Left lung (tissue), 10 donors: ENCODE results near the gene SLC17A3. TPM values are rescaled to one million over a fixed set of nuclear protein-coding genes. Genes with fewer than 3 reads are reported as not detected.

Source experiments
- ATAC-seq: fragments of 200-7000 bp; cut with Tn5 transposase; one replicate; pipeline ENCODE4 v1.9.1; 2020; ENCODE audit warnings: moderate library complexity
- DNase-seq, 4 donors: peaks; one replicate each; pipeline ENCODE4 v3.0.0-alpha.2; 2013 to 2020
- H3K27ac ChIP-seq, 2 donors: fragments of 200-600 bp; sonication (generic) in 1 of 2; one replicate each; pipeline versions ENCODE4 v1.5.0 to v1.8.0; 2020 to 2021
- H3K27me3 ChIP-seq, 2 donors: fragments of 200-600 bp; sonication (generic) in 1 of 2; one replicate each; pipeline versions ENCODE4 v1.5.0 to v1.8.0; 2020 to 2021
- H3K36me3 ChIP-seq, 2 donors: fragments of 200-600 bp; sonication (generic) in 1 of 2; one replicate each; pipeline versions ENCODE4 v1.5.0 to v1.8.0; 2020 to 2021
- H3K4me1 ChIP-seq, 2 donors: fragments of 200-600 bp; one replicate each; pipeline ENCODE4 v1.8.0; 2021
- H3K4me3 ChIP-seq, 2 donors: fragments of 200-600 bp; sonication (generic) in 1 of 2; one replicate each; pipeline versions ENCODE4 v1.5.0 to v1.8.0; 2020 to 2021; ENCODE audit warnings: mild to moderate bottlenecking in 1 of 2
- H3K9me3 ChIP-seq, 2 donors: fragments of 200-600 bp; sonication (generic) in 1 of 2; one replicate each; pipeline versions ENCODE4 v1.5.0 to v1.8.0; 2020 to 2021
- intact Hi-C, 2 donors: fragments of 100-400 bp; cut with DNase I; formaldehyde crosslinking; loops; one replicate each; pipeline versions ENCODE4 v1.11.2 to v1.14.2; 2022
- polyA plus RNA-seq, 6 donors: library from polyadenylated mRNA; unstranded; fragments of 120-200 nt; gene quantifications; one replicate each; pipeline ENCODE4 v1.2.1, GENCODE V29; 2013; ENCODE audit not compliant: insufficient read length in 6 of 6
- total RNA-seq, 2 donors: library from RNA; stranded (reverse); fragmentation: NEBNext Ultra II Directional; extraction: Animal tissue kit (Norgen Biotek cat#: 25700); gene quantifications; one replicate each; pipeline ENCODE4 v1.2.1, GENCODE V29; 2021
- TF ChIP-seq, protein P1 (sequence below), 2 donors: fragments of 200-600 bp; sonication (generic) in 1 of 2; IDR thresholded peaks; one replicate each; pipeline versions ENCODE4 v1.5.0 to v1.8.0; 2021; ENCODE audit warnings: antibody characterized with exemption in 2 of 2
- donor health status: DM: no; HTN: yes; CAD: no.
- donor health status: DM: no; HTN: no; CAD: no.

Gene SLC17A3
- total and polyA plus RNA-seq, 8 donors: 0.11 to 0.22 (median 0.19) TPM; not detected in 4

DNA sequence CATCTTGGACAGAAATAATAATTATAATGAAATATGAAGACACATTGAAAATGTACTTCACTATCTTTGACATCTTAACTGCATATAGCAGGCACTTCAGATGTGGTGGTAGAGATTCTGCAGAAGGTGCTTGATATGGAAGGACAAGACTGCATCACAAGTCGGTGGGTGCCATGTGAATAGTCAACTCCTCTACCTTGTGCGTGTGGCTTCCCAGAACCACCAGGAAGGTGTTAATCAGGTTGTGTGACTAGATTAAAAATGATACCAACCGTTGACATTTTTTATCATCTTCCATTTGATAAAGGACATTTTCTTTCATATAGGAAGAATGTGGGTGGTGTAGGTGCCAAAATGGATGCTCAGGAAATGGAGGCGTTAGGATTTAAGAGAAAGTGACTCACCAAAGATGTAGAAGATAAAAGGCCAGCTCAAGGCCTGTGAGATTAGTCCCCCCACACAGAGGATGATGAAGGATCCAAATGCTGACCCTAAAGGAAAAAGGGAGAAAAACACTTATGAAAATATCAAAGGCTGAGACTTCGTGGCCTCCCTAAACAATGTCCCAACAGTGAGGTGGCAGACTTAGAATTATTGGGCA, 44.1 kb upstream of the SLC17A3 start:
- no peak for DNase-seq
- TF ChIP-seq, protein P1, sequence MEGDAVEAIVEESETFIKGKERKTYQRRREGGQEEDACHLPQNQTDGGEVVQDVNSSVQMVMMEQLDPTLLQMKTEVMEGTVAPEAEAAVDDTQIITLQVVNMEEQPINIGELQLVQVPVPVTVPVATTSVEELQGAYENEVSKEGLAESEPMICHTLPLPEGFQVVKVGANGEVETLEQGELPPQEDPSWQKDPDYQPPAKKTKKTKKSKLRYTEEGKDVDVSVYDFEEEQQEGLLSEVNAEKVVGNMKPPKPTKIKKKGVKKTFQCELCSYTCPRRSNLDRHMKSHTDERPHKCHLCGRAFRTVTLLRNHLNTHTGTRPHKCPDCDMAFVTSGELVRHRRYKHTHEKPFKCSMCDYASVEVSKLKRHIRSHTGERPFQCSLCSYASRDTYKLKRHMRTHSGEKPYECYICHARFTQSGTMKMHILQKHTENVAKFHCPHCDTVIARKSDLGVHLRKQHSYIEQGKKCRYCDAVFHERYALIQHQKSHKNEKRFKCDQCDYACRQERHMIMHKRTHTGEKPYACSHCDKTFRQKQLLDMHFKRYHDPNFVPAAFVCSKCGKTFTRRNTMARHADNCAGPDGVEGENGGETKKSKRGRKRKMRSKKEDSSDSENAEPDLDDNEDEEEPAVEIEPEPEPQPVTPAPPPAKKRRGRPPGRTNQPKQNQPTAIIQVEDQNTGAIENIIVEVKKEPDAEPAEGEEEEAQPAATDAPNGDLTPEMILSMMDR (IDR thresholded peaks at IDR 0.05): no peak
- Histone ChIP-seq H3K9me3 (no peaks in the 10 kb centered on the region), H3K27me3 (no peaks in the 10 kb centered on the region), H3K4me1 (no peaks in the 10 kb centered on the region), H3K36me3 (no peaks in the 10 kb centered on the region), H3K4me3 (no peak overlapping the region), H3K27ac (no peak overlapping the region)
- intact Hi-C loops: no loop called here
- no peak for ATAC-seq

DNA sequence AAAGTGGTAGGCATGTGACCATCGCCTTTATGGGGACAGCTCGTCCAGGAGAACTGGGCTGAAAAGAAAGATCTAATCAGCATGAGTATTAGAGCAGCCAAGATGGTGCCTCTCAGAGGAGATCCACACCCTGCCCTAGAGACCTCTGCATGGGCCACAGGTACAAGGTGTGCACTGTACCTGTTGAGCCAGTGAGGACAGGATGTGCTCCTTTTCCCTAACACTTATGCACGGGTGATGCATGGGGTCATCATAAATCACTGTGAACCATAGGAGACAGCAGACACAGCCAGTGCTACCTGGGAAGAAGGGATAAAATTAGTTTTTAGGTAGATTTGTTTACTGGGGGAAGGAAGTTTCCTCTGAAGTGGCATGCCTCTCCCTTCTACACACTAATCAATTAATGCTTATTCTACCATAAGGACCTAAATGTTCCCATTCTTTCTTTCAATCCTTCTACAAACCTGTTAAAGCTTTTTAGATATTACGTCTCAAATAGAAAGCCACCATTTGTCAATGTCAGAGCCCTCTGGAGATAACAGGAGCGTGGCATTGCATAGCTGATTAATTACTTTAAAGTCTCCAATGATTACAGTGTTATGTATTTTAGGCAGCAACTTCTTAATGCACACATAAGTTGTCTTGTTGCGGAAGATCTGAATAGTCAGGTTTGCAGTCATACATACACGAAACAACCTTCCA, 42.9 kb upstream of the SLC17A3 start:
- TF ChIP-seq, protein P1 (IDR thresholded peaks at IDR 0.05): no peak
- Histone ChIP-seq H3K9me3 (no peaks in the 10 kb centered on the region), H3K27me3 (no peaks in the 10 kb centered on the region), H3K4me3 (no peak overlapping the region), H3K36me3 (no peaks in the 10 kb centered on the region), H3K27ac (no peak overlapping the region), H3K4me1 (no peaks in the 10 kb centered on the region)
- intact Hi-C loops: no loop called here
- DNase-seq: no peak
- ATAC-seq: no peak

DNA sequence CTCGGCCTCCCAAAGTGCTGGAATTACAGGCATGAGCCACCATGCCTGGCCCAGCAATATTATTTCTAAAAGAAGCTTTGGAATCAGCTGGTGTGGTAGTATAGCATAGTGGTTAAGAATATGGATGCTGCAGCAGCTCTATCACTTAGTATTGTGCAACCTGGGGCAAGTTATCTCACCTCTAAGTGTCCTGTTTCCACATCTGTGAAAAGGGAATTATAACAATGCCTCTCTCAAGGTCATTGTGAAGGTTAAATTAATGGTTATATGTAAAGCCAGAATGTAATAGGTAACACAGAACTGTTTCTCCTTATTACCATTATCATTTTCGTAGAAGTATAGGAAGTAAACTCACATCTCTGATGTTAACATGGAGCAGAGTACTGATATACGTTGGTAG, 42.3 kb upstream of the SLC17A3 start:
- Histone ChIP-seq H3K9me3 (no peaks in the 10 kb centered on the region), H3K36me3 (no peaks in the 10 kb centered on the region), H3K4me1 (no peaks in the 10 kb centered on the region), H3K27ac (no peak overlapping the region), H3K4me3 (no peak overlapping the region), H3K27me3 (no peaks in the 10 kb centered on the region)
- intact Hi-C loops: no loop called here
- no peak for ATAC-seq
- DNase-seq: no peak
- TF ChIP-seq, protein P1 (IDR thresholded peaks at IDR 0.05): no peak

DNA sequence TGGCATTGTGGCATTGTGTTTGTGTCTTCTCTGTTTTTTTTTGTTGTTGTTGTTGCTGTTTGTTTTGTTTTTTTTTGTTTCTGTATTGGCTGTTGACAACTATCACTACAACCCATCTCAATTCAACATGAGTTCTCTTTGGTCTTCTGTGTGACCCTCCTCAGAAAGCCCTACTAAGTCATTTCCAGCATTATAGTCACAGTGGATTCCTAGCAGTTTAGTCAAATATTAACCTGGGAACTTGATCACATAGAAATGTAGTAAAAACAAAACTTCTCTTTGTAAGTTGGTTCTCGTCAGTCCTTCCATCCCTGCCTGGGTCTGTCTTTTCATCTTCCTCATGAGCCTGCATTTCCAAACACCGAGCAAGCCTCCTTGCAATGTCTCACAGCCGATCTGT, 39.7 kb upstream of the SLC17A3 start:
- no peaks in the 10 kb centered on the region for H3K9me3 ChIP-seq
- no peaks in the 10 kb centered on the region for H3K4me1 ChIP-seq
- intact Hi-C loops: no loop called here
- H3K36me3 ChIP-seq: no peaks in the 10 kb centered on the region
- no peak for ATAC-seq
- H3K27ac ChIP-seq: no peak overlapping the region
- TF ChIP-seq, protein P1 (IDR thresholded peaks at IDR 0.05): no peak
- H3K4me3 ChIP-seq: no peak overlapping the region
- DNase-seq: no peak
- H3K27me3 ChIP-seq: no peaks in the 10 kb centered on the region

DNA sequence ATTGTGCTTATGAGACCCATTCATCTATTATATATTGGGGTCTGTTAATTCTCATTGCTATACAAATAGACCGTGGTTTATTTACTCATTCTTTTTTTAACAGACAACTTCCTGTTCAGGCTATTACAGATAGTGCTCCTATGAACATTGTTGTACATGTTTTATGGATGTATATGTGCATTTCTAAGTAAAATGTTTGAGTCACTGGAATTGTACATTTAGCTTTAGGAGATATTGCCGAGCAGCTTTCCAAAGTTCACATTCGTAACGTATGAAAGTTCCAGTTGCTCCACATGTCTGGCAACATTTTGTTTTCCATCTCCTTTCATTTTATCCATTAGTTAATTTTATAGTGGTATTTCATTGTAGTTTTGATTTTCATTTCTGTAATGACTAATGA, 37.3 kb upstream of the SLC17A3 start:
- ATAC-seq (no peak), DNase-seq (no peak)
- Histone ChIP-seq H3K9me3 (no peaks in the 10 kb centered on the region), H3K27me3 (no peaks in the 10 kb centered on the region), H3K27ac (no peak overlapping the region), H3K4me1 (no peaks in the 10 kb centered on the region), H3K4me3 (no peak overlapping the region), H3K36me3 (no peaks in the 10 kb centered on the region)
- TF ChIP-seq, protein P1 (IDR thresholded peaks at IDR 0.05): no peak
- intact Hi-C loops: no loop called here
